GM19467 (cell line): ENCODE measurements around the gene SECISBP2L.

ENCODE experiments used
- ATAC-seq: cut with Tn5 transposase; IDR thresholded peaks from one replicate; pipeline ENCODE4 v1.9.1; 2021; ENCODE audit warnings: mild to moderate bottlenecking, moderate library complexity; ENCODE audit not compliant: unreplicated experiment

The SECISBP2L gene

DNA sequence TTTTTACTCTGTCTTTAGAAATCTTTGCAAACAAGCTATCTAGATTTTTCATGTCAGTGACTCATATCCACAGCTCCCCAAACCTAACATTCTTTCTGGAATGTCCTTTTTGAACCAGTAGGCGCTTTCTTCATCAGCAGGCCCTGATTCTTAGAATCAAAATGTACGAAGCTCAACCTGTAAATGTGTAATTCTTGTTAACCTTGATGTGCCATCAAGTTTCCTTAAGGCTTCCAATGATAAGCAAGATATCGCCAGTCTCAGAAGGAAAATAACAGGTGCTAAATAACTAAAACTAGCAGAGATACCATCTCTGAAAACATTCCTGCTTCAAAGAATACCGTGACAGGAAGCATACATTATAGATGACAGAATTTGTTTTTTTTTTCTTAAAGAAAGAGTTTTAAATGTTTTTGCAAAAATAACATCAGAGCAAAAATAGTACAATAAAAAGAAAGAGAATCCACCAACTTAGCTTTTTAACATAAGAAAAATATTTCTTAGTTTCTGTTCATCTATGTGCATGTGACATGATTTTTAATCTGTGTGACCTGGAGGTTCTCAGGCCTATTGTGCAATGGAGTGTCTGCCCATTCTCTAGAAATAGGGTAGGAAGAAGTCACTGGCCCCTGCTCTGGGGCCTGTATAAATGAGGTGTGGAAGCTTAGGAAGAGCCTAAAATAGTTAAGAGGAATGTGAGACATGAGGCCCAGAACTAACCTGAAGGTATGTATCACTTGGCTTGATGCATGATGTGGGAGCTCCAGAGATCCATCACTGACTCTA, 14.7 kb upstream of the SECISBP2L start:
- no peak for ATAC-seq

DNA sequence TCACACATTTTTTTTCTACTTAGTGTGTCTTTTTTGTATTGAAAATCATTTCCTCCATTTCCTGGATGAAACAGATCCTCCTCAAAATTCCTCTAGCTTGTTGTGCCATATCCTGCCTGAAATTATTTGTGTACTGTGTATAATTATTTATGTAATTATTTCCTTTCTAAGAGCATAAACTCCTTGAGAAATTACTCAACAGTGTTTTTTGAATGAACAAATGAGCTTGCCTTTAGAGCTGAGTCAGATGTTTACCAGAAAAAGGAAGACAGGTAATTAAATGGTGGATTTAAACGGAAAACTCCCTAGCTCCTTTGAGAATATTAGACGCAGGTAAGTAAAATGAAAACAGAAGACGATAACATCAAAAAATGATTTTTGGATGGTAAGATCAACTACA, 13.2 kb upstream of the SECISBP2L start:
- no peak for ATAC-seq

DNA sequence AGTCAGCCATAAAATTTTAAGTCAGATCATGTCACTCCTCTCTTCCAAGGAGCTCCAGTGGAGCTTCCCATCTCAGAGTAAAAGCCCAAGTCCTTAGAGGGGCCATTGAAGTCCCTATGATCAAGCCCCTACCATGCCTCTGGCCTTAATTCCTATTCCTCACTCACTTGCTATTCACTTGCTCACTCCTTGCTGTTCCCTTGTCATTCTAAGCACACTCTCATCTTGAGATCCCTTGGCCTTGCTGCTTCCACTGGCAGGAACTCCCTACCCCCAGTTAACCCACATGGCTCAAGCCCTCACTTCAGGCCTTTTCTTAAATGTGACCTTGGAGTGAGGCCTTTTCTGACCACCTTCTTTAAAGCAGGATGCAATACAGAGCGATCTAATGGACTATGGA, 12.3 kb upstream of the SECISBP2L start:
- ATAC-seq, result no peak

DNA sequence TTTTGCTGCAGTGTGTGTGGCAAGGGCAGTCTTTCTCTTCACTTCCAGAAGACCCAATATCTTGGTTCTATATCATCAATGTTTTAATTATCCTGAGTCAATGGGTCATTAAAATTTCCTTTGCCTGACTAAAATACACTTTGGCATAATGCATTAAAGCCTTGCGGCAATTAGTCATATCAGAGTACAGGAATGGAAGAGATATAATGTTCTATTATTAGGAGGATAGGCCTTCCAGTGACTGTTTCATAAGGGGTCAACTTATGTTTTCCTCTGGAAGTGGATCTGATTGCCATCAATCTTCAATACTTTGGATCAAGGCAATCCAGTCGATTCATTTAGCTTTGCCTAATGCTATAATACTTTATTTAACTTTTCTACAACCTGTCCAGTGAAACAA, 9.4 kb upstream of the SECISBP2L start:
- no peak for ATAC-seq

DNA sequence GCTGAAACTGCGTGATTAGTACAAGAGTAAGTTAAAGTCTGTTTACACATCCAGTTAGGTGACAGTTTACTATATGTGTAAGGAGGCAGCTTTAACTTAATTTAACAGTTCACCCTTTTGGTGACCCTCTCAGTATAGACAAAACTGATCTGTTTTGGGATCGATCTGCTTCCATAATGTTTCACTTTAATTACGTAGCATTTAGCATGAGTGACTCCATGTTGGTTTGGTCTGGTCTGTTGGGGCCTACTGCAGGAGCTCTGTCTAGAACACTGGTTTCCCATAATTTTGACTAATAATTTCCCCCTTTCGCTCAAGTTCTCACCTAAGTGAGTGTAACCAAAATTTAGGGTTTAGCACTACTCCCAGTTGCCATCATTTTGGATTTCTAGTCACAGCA, 6.4 kb upstream of the SECISBP2L start:
- no peak for ATAC-seq

DNA sequence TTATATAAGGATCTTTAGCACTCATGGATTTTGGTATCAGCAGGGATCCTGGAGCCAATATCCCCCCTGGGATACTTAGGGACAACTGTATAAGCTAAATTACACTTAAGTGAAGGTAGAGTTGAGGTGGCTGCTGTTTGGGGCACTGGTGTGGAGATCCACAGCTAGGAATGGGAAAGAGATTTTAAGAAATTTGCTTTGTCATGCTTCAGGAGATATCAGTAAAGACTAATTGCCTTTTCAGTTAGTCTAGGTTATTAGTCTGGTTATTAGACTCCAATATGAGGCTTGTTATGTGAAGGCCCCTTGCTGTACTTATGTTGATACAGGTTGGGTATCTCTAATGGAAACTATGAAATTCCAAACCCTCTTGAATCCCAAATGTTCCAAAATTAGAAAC, 1.2 kb upstream of the SECISBP2L start:
- no peak for ATAC-seq

DNA sequence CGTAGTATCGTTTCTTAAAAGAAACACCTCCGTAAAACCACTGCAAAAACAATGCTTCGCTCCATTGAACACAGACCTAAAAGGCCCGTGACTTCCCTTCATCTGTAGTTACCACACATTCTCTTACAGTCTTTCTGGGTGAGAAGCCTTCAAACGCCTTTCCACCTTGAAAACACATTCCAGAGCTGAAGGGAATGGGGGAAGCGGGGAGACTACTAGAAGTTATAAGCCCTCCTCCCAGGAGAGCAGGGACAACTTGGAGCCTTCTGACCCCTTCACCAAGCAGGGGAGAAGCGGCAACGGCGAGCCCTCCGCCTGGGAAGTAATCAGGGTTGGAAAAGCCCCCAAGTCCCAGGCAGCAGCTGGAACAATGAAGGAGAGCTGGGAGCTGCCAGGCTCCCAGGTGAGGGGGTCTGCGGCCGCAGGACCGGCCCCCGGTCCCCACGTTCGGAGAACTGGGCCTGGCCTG, 461 bp downstream of the SECISBP2L start:
- ATAC-seq, result peak; percentile 29

DNA sequence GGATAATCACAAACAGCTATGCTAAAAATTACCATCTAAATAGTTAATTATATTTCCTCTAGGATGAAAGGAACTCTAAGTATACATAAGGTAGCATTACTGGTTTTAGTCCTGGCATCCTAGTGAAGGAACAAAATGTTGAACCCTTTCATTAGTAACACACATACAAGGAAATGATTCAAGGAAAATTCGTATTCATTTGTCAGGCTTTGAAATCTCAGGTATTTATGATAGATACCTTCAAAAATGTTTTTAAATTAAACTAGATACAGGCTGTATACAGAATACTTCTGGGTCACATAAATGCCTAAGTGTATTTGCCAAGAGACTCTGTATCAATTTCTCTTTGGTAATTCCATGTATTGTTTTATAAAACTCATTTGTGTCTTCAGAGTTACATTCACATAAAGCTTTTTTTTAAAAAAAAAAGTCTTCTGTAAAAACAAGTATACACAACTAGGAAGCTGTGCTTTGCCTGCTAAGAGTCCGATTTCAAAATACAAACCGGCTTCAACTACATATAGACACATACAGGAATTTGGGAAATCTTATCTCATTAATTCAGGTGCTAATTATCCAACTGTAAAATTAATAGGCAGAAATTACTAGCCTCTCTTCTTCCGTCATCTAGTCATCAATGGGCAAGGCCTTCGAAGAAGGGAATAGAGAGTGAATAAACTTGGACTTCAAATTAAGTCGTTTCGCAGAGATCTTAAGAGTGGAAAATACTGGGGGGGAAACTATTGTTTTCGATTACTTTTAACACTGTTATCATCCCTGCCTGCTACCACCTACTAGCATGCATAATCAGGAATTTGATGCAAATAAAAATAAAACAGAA, 1.3 kb downstream of the SECISBP2L start:
- no peak for ATAC-seq

DNA sequence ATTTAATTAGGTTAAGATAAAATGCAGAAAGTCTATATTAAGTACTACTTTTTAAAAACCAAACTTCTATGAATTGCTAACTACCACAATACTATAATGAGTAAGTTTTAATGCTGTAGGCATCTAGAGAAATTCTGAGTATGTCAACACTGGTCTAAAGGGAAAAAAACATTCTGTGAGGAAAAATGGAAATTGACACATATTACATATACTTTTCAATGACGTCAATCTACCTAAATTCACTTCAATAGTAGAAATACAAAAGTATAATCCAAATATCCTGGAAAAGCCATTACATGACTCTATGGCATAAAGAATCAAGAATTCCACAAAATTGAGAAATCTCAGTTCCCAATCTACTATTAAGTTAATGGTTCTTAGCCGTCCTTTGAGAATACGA, 2.2 kb downstream of the SECISBP2L start:
- no peak for ATAC-seq

DNA sequence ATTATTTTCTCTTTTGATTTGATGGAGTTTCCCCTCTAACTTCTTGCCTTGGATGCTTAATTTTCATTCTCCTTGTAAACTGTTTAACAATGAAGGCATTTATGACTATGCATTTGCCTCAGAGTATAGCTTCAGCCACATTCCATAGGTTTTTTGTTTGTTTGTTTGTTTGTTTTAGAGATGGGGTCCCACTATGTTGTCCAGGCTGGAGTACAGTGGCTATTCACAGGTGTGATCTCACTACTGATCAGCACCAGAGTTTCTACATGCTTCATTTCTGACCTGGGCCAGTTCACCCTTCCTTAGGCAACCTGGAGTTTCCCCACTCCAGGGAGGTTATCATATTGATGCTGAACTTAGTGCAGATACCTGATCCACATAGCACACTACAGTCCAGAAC, 4.1 kb downstream of the SECISBP2L start:
- no peak for ATAC-seq

DNA sequence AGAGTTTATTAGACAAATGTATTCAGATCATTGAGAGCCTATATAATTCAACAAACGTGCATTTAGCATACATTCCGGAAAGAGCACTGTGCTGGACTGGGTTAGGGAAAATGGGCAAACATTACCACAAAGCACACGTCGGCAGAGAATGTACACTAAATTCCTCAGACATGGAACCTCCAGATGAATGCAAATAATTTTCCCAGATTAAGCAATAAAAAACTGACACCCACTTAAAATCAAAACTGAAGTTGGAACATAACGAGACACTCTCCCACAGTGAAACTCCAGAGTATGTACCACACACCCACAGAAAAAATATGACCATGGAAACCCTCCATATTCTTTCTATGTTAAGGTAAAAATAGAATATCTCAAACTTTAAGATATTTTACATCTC, 4.8 kb downstream of the SECISBP2L start:
- ATAC-seq, result no peak

DNA sequence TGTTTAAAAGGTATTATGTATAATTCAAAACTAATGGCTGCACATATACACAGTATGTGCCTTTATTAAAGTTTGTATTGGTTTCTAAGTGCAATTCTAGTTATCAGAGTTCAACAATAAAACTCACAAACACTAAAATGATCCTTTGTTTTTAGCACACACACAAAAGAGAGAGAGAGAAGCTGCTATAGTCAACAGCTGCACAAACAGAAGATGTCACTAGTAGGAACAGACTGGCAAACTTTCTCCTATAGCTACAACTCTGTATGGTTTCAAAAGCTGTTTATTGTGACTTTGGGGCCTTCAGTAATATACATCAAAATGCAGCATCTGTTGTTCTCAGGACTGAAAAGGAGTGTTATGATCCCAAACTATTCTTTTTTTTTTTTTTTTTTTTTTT, 6.1 kb downstream of the SECISBP2L start:
- ATAC-seq, result no peak

DNA sequence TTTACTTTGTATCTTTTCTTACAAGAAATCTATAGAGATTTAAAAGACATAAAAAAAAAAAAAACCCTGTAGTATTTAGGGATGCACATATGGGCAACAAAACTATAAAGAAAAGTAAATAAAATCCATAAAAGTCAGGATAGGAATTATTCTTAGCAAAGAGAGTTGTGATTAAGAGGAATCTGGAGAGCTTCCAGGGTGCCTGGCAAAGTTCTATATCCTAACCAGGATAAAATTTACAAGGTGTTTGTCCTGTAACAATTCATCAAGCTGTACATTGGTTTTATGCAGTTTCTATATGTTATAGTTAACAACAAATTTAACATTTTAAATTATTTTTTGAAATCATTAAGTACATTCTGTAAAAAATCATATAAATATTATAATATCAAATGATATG, 7.9 kb downstream of the SECISBP2L start:
- no peak for ATAC-seq

DNA sequence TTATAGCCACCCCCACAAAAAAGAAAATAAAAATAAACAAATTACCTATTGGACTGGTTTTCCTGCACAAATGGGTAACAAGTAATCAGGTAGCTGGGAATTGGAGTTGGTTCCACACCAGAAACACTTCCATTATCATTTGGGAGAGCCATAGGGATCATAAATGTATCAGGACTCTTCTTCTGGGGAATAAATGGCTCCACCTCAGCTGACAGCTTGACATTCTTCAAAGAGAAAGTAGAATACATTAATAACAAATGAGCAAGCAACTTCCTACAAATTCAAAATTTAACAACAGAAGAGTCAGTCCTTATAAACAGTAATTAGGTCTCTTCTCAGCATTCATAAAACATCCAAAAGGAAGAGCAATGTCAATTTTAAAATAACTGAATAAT, 8.7 kb downstream of the SECISBP2L start:
- ATAC-seq, result no peak

DNA sequence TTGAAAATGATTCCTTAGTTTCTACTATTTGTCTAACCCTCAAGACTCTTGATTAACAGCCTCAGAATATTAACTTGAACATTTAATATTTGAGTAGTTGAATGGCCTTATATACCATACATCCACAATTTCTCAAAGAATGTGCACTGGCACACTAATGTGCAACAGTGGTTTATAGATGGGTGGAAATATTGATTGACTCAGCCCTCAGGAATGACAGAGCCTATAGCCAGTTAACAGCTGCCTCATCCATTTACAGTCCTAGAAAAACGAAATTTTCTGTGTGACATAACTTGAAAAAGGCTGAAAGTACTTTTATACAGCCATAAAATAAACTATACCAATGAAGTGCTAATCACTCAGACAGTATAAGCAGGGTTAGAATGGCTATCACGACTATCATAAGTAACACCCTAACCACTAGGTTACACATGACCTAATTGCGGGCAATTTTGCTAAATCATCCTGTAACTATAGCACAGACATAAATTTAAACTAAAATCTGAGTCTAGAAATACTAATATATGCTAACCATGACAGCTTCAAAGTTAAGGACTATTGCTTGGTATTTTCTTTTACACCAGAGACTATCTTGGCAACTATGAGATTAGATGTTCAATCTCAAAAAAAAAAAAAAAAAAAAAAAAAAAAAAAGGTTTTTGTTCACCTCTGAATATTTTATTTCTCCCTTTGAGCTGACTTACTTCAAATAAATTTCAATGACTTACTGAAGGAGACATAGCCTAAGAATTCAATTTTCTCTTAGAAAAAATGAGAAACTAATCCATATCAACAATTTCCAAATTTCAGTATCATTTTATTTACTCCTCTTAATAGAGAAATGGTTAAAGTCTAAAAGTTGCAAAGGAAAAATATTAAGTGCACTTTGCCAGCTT, 9.3 kb downstream of the SECISBP2L start:
- no peak for ATAC-seq

DNA sequence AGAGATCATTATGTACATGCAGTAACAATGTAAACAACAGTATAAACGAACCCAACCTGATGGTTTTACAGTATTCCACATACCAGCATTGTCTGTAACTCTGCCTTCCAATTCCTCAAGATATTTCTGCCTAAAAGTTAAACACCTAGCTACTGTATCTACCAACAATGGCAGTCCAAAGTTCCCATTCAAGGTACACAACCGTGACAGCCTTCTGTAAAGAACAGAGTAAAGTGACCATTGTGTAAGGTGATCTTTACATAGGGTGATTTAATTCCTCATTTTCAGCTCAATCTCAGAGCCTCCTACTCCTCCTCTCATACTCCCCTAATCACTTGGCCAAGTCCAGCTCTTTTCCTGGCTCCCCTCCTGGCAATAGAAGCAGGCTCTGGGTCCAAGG, 10.4 kb downstream of the SECISBP2L start:
- ATAC-seq, result no peak

DNA sequence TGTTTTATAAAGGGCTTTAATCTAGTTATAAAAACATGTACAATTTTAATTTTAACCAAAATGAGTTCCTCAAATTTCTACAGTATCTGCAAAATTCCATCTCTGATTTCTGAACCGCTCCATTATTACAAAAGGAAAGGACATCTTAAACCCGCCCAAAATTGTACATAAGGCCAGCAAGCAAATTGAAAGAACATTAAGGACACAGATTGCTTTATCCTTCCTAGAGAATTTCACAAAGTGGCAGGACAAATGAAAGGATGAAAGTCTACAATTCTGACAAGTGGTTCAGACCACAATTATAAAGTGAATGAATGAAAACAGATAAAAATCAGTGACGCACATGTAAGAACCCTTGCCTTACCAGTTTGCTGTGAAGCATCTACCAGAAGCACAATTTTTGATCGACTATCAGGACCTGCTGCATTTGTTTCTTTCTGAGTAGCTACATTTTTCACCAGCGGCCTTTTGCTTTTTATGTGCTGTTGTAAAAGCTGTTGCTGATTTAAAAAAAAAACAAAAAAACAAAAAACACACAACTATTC, 13.6 kb downstream of the SECISBP2L start:
- no peak for ATAC-seq

DNA sequence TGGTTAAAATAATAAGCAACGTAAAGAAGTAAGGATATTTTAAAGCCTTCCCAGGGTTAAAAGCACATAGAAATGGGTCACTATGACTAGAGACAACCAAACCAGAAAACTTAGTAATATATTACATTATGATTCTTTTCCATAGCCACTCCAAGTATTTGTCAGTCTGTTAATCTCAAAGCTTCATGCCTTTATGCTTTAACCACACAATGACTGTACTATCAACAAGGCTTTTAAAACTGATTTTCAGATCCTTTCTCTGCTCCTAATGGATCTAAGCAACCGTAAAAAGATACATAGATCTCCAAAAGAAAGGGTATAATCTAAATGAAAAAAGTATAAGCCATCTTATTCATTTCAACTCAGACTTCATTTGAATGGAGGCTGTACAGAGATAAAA, 14.4 kb downstream of the SECISBP2L start:
- no peak for ATAC-seq

DNA sequence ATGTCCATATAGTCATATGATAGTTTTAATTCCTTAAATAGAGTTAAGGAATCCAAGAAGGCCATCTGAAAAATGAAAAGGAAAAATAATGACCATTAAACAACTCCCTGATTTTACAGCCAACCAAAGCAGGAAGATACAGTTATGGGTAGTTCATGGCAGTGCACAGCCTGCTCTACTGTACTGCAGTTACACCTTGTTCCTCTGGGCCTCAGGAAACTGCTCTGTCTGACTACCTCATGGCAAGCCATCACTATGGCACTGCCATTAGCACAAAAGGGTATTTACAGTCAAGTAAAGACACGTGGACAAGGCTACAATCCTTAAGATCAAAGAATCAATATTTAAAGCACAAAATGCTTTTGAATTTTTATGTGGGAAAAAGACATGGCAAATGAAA, 19.5 kb downstream of the SECISBP2L start:
- ATAC-seq, result no peak

DNA sequence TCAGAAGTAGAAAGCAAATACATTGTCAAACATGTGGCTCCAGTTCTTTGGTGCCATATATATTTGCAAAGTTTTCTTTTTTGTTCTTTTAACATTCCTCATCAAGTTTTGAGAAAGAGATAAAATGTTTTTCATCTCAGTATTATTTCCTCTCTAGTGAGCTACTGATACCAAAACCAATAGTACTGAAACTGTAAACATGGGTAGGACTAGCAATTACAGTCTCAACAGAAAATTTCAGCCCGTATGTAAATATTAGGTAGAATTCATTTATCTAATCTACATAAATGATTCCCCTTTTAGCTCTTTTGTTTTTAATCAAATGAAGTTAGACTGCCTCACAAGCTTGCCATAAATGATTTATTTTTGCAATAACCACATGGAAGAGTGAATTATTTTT, 21.4 kb downstream of the SECISBP2L start:
- ATAC-seq, result no peak

DNA sequence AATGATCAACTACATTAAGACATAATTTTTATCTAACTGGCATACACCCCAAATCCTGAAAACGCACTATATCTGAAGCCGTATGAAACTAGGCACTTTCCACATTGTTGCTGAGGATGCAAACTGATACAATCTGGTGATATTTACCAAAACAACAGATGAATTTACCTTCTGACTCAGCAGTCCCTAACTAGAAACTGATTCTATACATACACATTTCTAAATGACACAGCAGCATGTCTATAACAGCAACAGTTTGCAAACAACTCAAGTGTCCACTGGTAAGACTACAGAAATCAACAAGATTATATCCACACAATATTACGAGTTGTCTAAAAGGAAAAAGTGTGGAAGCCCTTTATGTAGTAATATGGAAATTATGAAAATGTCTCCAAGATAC, 22.9 kb downstream of the SECISBP2L start:
- ATAC-seq, result no peak
